Left ventricle myocardium inferior (tissue), 1 donor: ENCODE data around the gene FXYD5. TPM values are rescaled to one million over a fixed set of nuclear protein-coding genes. Genes with fewer than 3 reads are reported as not detected.

Experiments used
- DNase-seq: peaks from one replicate; pipeline ENCODE4 v3.0.0-alpha.2; 2020
- H3K27ac ChIP-seq: fragments of 200-600 bp; replicated peaks from 2 replicates; pipeline ENCODE4 v1.8.0; 2021
- H3K27me3 ChIP-seq: fragments of 200-600 bp; 2 replicates; pipeline ENCODE4 v1.8.0; 2021; ENCODE audit warnings: low read depth
- H3K36me3 ChIP-seq: fragments of 200-600 bp; 2 replicates; pipeline ENCODE4 v1.8.0; 2021
- H3K4me1 ChIP-seq: fragments of 200-600 bp; 2 replicates; pipeline ENCODE4 v1.8.0; 2021
- H3K4me3 ChIP-seq: fragments of 200-600 bp; 2 replicates; pipeline ENCODE4 v1.8.0; 2021; ENCODE audit warnings: mild to moderate bottlenecking, moderate library complexity
- H3K9me3 ChIP-seq: fragments of 200-600 bp; replicated peaks from 2 replicates; pipeline ENCODE4 v1.8.0; 2021
- CTCF ChIP-seq: fragments of 200-600 bp; IDR thresholded peaks from 2 replicates; pipeline ENCODE4 v1.8.0; 2021; ENCODE audit warnings: antibody characterized with exemption, mild to moderate bottlenecking, borderline replicate concordance
- intact Hi-C: fragments of 100-400 bp; cut with micrococcal nuclease; formaldehyde crosslinking; loops from one replicate; pipeline ENCODE4 v1.11.0; 2022
- total RNA-seq: library from RNA; stranded (reverse); fragmentation: NEBNext Ultra II Directional; extraction: Animal tissue kit (Norgen Biotek cat#: 25700); gene quantifications from one replicate; pipeline ENCODE4 v1.2.1, GENCODE V29; 2021
- donor health status: DM: no; HTN: yes; CAD: no; lungs with severe emphysema.

The FXYD5 gene
- total RNA-seq, 1 donor from 2014 or later, result 23.4 TPM

- no peaks in the 10 kb centered on the region for H3K36me3 ChIP-seq
- no peak overlapping the region for H3K4me3 ChIP-seq
- no peaks in the 10 kb centered on the region for H3K27me3 ChIP-seq
- H3K4me1 ChIP-seq, result peaks cover 8% of the 10 kb centered on the region
- TF ChIP-seq CTCF, result no peak
- intact Hi-C loops, result no loop called here
- H3K27ac ChIP-seq, result no peak overlapping the region
- no peak for DNase-seq
- H3K9me3 ChIP-seq, result no peaks in the 10 kb centered on the region
Measured at GRCh38 chr19:35207391-35207871, 52.9 kb downstream of the FXYD5 start.

GRCh38 chr19:35208121-35208520 lies 53.6 kb downstream of the FXYD5 start:
- no peak overlapping the region for H3K4me3 ChIP-seq
- no peaks in the 10 kb centered on the region for H3K36me3 ChIP-seq
- H3K27ac ChIP-seq, result no peak overlapping the region
- no peak for TF ChIP-seq CTCF
- H3K9me3 ChIP-seq, result no peaks in the 10 kb centered on the region
- H3K4me1 ChIP-seq, result peaks cover 14% of the 10 kb centered on the region
- no peak for DNase-seq
- H3K27me3 ChIP-seq, result no peaks in the 10 kb centered on the region
- intact Hi-C loops, result no loop called here

- intact Hi-C loops, result no loop called here
Measured at GRCh38 chr19:35209646-35210045, 55.1 kb downstream of the FXYD5 start.

GRCh38 chr19:35211545-35212230 lies 57.2 kb downstream of the FXYD5 start:
- intact Hi-C loops, result no loop called here
- no peaks in the 10 kb centered on the region for H3K36me3 ChIP-seq
- H3K27ac ChIP-seq, result peak overlapping the region; percentile 58
- peak; percentile 33 for DNase-seq
- H3K9me3 ChIP-seq, result peaks cover 2% of the 10 kb centered on the region
- peaks cover 32% of the 10 kb centered on the region for H3K4me1 ChIP-seq
- no peak for TF ChIP-seq CTCF
- no peaks in the 10 kb centered on the region for H3K27me3 ChIP-seq
- no peak overlapping the region for H3K4me3 ChIP-seq

More at GRCh38 chr19:35209646-35210045, 55.1 kb downstream of the FXYD5 start:
- no peaks in the 10 kb centered on the region for H3K36me3 ChIP-seq
- no peak for TF ChIP-seq CTCF
- H3K9me3 ChIP-seq, result no peaks in the 10 kb centered on the region
- peaks cover 30% of the 10 kb centered on the region for H3K4me1 ChIP-seq
- no peak for DNase-seq
- H3K27ac ChIP-seq, result no peak overlapping the region
- H3K4me3 ChIP-seq, result no peak overlapping the region
- H3K27me3 ChIP-seq, result no peaks in the 10 kb centered on the region

- Histone ChIP-seq H3K27me3 (no peaks in the 10 kb centered on the region), H3K27ac (peak overlapping the region; percentile 58), H3K9me3 (peaks cover 8% of the 10 kb centered on the region), H3K36me3 (no peaks in the 10 kb centered on the region), H3K4me1 (peaks cover 32% of the 10 kb centered on the region), H3K4me3 (no peak overlapping the region)
- intact Hi-C loops, result no loop called here
- DNase-seq, result no peak
- no peak for TF ChIP-seq CTCF
Measured at GRCh38 chr19:35212241-35212640, 57.7 kb downstream of the FXYD5 start.
